ENCODE data around the gene PHF2.

Gene PHF2

DNA sequence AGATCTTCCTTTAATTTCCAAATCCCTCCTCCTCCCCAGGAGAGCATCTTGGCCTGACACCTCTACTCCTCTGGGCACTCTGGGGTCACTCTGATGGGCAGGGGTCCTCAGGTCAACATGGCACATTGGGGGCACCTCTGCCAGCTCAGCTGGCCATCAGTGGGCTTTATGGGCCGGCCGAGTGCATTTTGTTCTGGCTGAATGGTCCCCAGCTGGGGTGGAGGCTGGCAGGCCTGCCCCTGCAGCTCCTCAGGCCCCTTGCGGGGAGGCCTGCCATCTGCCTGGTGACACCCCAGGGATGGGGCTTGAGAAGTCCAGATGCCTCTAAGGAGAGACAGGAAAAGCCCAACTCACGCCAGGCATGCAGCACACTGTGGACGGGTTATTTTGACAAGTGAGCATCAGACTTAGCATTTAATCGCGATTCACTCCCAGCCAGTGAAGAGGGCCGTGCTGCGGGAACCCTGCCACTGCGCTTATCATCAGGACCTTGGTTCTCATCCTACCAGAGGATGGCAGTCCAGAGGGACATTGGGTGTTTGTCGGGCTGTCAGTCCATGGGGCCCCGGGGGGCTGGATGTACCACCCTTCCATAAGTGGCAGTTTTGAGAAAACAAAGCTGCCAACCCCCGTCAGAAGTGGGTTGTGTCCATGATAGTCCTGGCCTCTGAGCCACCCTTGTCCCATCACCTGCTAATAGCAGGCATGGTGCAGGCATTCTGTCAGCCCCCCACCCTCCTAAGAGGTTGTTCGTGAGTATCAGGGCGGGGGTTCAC lies 21.7 kb downstream of the PHF2 start:
- no peak for DNase-seq (ENCODE audit: low read depth, low spot score)
- TF ChIP-seq, protein P1, sequence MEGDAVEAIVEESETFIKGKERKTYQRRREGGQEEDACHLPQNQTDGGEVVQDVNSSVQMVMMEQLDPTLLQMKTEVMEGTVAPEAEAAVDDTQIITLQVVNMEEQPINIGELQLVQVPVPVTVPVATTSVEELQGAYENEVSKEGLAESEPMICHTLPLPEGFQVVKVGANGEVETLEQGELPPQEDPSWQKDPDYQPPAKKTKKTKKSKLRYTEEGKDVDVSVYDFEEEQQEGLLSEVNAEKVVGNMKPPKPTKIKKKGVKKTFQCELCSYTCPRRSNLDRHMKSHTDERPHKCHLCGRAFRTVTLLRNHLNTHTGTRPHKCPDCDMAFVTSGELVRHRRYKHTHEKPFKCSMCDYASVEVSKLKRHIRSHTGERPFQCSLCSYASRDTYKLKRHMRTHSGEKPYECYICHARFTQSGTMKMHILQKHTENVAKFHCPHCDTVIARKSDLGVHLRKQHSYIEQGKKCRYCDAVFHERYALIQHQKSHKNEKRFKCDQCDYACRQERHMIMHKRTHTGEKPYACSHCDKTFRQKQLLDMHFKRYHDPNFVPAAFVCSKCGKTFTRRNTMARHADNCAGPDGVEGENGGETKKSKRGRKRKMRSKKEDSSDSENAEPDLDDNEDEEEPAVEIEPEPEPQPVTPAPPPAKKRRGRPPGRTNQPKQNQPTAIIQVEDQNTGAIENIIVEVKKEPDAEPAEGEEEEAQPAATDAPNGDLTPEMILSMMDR (IDR thresholded peaks at IDR 0.05; ENCODE audit: low read depth, low read length), result no peak
- in situ Hi-C loops (cut with HindIII; ENCODE audit: low sequenced_read_pairs), result no loop called here
- H3K4me3 ChIP-seq (ENCODE audit: low read depth, low read length), result no peak overlapping the region

- TF ChIP-seq, protein P1 (IDR thresholded peaks at IDR 0.05; ENCODE audit: low read depth, low read length), result no peak
- H3K4me3 ChIP-seq (ENCODE audit: low read depth, low read length), result no peak overlapping the region
- peak; percentile 53 for DNase-seq (ENCODE audit: low read depth, low spot score)
- in situ Hi-C loops (cut with HindIII; ENCODE audit: low sequenced_read_pairs), result no loop called here
Measured at GRCh38 chr9:93598647-93599241, 22.4 kb downstream of the PHF2 start.

DNA sequence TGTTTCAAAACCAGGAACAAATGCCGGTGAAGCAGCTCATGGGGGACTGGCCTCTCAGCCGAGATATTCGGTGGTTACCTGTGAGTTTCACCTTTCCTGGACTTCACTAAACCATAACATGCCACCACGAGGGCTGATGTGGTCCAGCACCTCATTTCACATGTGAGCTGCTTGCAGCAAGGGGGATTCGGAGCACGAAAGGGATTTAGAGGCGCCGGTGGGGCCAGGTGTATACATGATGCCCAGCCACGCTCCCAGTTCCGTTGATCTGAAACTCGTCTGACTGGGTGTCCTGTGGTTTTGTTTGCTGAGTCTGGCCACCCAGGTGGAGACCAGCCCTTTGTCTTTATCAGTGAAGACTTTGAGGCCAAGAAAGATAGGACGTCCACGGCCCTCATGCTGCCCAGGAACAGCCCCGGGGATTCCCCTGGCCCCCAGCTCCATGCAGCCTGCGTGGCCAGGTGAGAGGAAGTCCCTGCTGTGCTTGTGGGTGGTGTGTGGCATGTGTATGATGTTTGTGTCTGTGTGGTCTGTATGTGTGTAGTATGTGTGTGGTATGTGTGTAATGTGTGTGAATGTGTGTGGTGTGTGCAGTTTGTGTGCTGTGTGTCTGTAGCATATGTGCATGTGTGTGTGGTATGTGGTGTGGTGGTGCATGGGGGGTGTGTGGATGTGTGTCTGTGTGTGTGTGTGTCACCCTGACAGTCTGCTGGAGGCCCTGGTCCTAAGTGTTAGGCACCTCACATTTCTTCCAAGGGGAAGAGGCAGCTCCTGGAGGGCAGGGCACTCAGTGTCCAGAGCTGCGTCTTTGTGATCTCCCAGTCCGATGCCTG lies 23.4 kb downstream of the PHF2 start:
- DNase-seq (ENCODE audit: low read depth, low spot score), result no peak
- TF ChIP-seq, protein P1 (IDR thresholded peaks at IDR 0.05; ENCODE audit: low read depth, low read length), result no peak
- in situ Hi-C loops (cut with HindIII; ENCODE audit: low sequenced_read_pairs), result no loop called here
- H3K4me3 ChIP-seq (ENCODE audit: low read depth, low read length), result no peak overlapping the region

DNA sequence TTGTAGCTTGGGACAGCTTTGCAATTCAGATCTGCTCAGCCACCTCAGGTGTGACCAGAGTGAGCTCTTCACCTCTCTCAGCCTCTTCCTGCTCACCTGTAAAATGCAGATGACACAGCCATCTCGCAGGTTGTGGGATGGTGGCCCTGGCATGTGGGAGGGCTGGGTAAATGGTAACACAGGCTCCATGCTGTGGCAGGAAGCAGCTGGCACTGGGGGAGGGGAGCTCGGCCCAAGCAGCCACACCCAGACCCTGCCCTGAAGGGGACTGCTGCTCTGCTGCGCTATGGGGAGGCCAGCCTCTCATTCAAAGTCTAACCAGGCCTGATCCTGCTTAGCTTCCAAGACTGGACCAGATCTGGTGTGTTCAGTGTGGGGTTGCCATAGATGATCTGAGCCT lies 24.1 kb downstream of the PHF2 start:
- TF ChIP-seq, protein P1 (IDR thresholded peaks at IDR 0.05; ENCODE audit: low read depth, low read length), result no peak
- H3K4me3 ChIP-seq (ENCODE audit: low read depth, low read length), result no peak overlapping the region
- DNase-seq (ENCODE audit: low read depth, low spot score), result no peak
- in situ Hi-C loops (cut with HindIII; ENCODE audit: low sequenced_read_pairs), result no loop called here

DNA sequence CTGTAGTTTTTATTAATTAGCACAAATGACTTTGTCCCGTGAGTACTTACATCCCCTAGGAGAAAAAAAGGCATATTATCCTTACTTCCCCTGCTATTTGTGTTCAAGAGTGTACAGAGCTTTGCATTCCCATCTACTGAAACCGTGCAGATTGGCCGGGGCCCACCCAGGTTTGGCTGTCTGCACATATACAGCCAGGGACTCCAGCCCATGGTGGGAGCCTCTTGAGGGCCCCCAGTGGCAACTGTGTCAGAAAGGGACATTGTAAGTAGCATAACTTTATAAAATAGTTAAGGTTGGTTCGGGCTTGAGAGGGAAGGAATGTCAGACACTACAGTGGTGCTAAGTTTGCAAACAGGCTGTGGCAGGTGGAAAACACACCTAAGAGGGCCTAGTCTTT lies 24.7 kb downstream of the PHF2 start:
- TF ChIP-seq, protein P1 (IDR thresholded peaks at IDR 0.05; ENCODE audit: low read depth, low read length), result no peak
- H3K4me3 ChIP-seq (ENCODE audit: low read depth, low read length), result no peak overlapping the region
- in situ Hi-C loops (cut with HindIII; ENCODE audit: low sequenced_read_pairs), result no loop called here
- no peak for DNase-seq (ENCODE audit: low read depth, low spot score)

- in situ Hi-C loops (cut with HindIII; ENCODE audit: low sequenced_read_pairs), result no loop called here
- TF ChIP-seq, protein P1 (IDR thresholded peaks at IDR 0.05; ENCODE audit: low read depth, low read length), result no peak
- no peak overlapping the region for H3K4me3 ChIP-seq (ENCODE audit: low read depth, low read length)
- no peak for DNase-seq (ENCODE audit: low read depth, low spot score)
Measured at GRCh38 chr9:93601666-93602065, 25.3 kb downstream of the PHF2 start.
